ENCODE measurements around the gene LRRC45.

GRCh38 chr17:81996232-81996756 lies 26.8 kb upstream of the LRRC45 start:
- no peak for TF ChIP-seq POLR2A (IDR thresholded peaks at IDR 0.05; ENCODE audit: low read length)
- TF ChIP-seq GATA1 (IDR thresholded peaks at IDR 0.05; ENCODE audit: low read depth, low read length), result no peak
